ENCODE results near the gene NRXN3.

GRCh38 chr14:79306546-79306945 is 1136.4 kb downstream of the NRXN3 start:
- TF ChIP-seq SUZ12 (IDR thresholded peaks at IDR 0.05) (no peak), FOXM1 (IDR thresholded peaks at IDR 0.05; ENCODE audit: borderline replicate concordance) (no peak), BHLHE40 (IDR thresholded peaks at IDR 0.05; ENCODE audit: borderline replicate concordance) (no peak)

All from HEK293T (cell line).